SK-N-SH treated with all-trans-retinoic acid at 6 μM for 48 hours (cell line): Measurements from ENCODE around the gene SYCP1.

Experiments used
- ATAC-seq: fragments of 200-7000 bp; cut with Tn5 transposase; 3 replicates; pipeline ENCODE4 v1.9.1; 2020; ENCODE audit warnings: mild to moderate bottlenecking, moderate library complexity
- ARNTL ChIP-seq: fragments of 450-650 bp; formaldehyde crosslinking; IDR thresholded peaks from 2 replicates; pipeline ENCODE4 v1.5.0; 2020; ENCODE audit warnings: low read depth, mild to moderate bottlenecking, moderate library complexity, borderline replicate concordance
- BACH2 ChIP-seq: fragments of 250-450 bp; sonication (Bioruptor Pico); IDR thresholded peaks from 2 replicates; pipeline ENCODE4 v1.9.0; 2021; ENCODE audit warnings: mild to moderate bottlenecking, borderline replicate concordance
- CSDC2 ChIP-seq: fragments of 250-450 bp; sonication (Bioruptor Pico); IDR thresholded peaks from 2 replicates; pipeline ENCODE4 v1.5.0; 2020; ENCODE audit warnings: mild to moderate bottlenecking, moderate library complexity
- ESRRG ChIP-seq: fragments of 250-450 bp; sonication (Bioruptor Pico); IDR thresholded peaks from 2 replicates; pipeline ENCODE4 v1.6.1; 2021; ENCODE audit warnings: mild to moderate bottlenecking
- GLIS3 ChIP-seq: fragments of 250-450 bp; sonication (Bioruptor Pico); IDR thresholded peaks from 2 replicates; pipeline ENCODE4 v1.5.0; 2020; ENCODE audit warnings: mild to moderate bottlenecking, moderate library complexity
- ISL1 ChIP-seq: fragments of 250-450 bp; sonication (Bioruptor Pico); IDR thresholded peaks from 2 replicates; pipeline ENCODE4 v2.1.2; 2022; ENCODE audit warnings: mild to moderate bottlenecking, moderate library complexity
- OSR1 ChIP-seq: fragments of 250-450 bp; sonication (Bioruptor Pico); IDR thresholded peaks from 2 replicates; pipeline ENCODE4 v1.8.0; 2022; ENCODE audit warnings: moderate library complexity, mild to moderate bottlenecking, inconsistent platforms
- PPARA ChIP-seq: fragments of 250-450 bp; sonication (Bioruptor Pico); IDR thresholded peaks from 2 replicates; pipeline ENCODE4 v1.5.0; 2020; ENCODE audit warnings: mild to moderate bottlenecking, borderline replicate concordance
- RARB ChIP-seq: fragments of 250-450 bp; sonication (Bioruptor Pico); IDR thresholded peaks from 2 replicates; pipeline ENCODE4 v1.8.0; 2021; ENCODE audit warnings: mild to moderate bottlenecking, moderate library complexity
- SNAI2 ChIP-seq: fragments of 250-450 bp; sonication (Bioruptor Pico); IDR thresholded peaks from 2 replicates; pipeline ENCODE4 v1.5.0; 2020; ENCODE audit warnings: mild to moderate bottlenecking, moderate library complexity
- TCF4 ChIP-seq: fragments of 250-450 bp; sonication (Bioruptor Pico); IDR thresholded peaks from 2 replicates; pipeline ENCODE4 v1.8.0; 2021; ENCODE audit warnings: mild to moderate bottlenecking, moderate library complexity, borderline replicate concordance
- TOX ChIP-seq: fragments of 250-450 bp; sonication (Bioruptor Pico); IDR thresholded peaks from 2 replicates; pipeline ENCODE4 v1.8.0; 2021; ENCODE audit warnings: mild to moderate bottlenecking, moderate library complexity, borderline replicate concordance
- ZC3H10 ChIP-seq: fragments of 250-450 bp; sonication (Bioruptor Pico); IDR thresholded peaks from 2 replicates; pipeline ENCODE4 v1.5.1; 2021; ENCODE audit warnings: mild to moderate bottlenecking, moderate library complexity
- ZFP3 ChIP-seq: fragments of 250-450 bp; sonication (Bioruptor Pico); IDR thresholded peaks from 2 replicates; pipeline ENCODE4 v1.5.0; 2020; ENCODE audit warnings: mild to moderate bottlenecking, moderate library complexity
- ZFP30 ChIP-seq: fragments of 450-650 bp; formaldehyde crosslinking; IDR thresholded peaks from 2 replicates; pipeline ENCODE4 v1.5.0; 2022; ENCODE audit warnings: mild to moderate bottlenecking, moderate library complexity
- ZNF565 ChIP-seq: fragments of 450-650 bp; formaldehyde crosslinking; conservative IDR thresholded peaks from 2 replicates; pipeline ENCODE4 v1.5.0; 2020; ENCODE audit warnings: low read depth, mild to moderate bottlenecking, moderate library complexity
- ZNF70 ChIP-seq: fragments of 450-650 bp; formaldehyde crosslinking; IDR thresholded peaks from 2 replicates; pipeline ENCODE4 v1.5.0; 2020; ENCODE audit warnings: mild to moderate bottlenecking, moderate library complexity
- ZNF8 ChIP-seq: fragments of 450-650 bp; formaldehyde crosslinking; IDR thresholded peaks from 2 replicates; pipeline ENCODE4 v1.5.0; 2020; ENCODE audit warnings: mild to moderate bottlenecking, moderate library complexity
- TF ChIP-seq, protein P1 (sequence below): fragments of 250-450 bp; sonication (Bioruptor Pico); IDR thresholded peaks from 2 replicates; pipeline ENCODE4 v1.8.0; 2020; ENCODE audit warnings: mild to moderate bottlenecking, moderate library complexity, borderline replicate concordance
- TF ChIP-seq, protein P2 (sequence below): fragments of 250-450 bp; sonication (Bioruptor Pico); IDR thresholded peaks from 2 replicates; pipeline ENCODE4 v1.5.1; 2020; ENCODE audit warnings: low read depth, mild to moderate bottlenecking, moderate library complexity
- TF ChIP-seq, protein P3 (sequence below): fragments of 250-450 bp; sonication (Bioruptor Pico); IDR thresholded peaks from 2 replicates; pipeline ENCODE4 v1.5.0; 2020; ENCODE audit warnings: mild to moderate bottlenecking, moderate library complexity
- TF ChIP-seq, protein P4 (sequence below): fragments of 250-450 bp; sonication (Bioruptor Pico); IDR thresholded peaks from 2 replicates; pipeline ENCODE4 v1.5.1; 2021; ENCODE audit warnings: mild to moderate bottlenecking, moderate library complexity
- TF ChIP-seq, protein P5 (sequence below): fragments of 250-450 bp; sonication (Bioruptor Pico); IDR thresholded peaks from 2 replicates; pipeline ENCODE4 v1.8.0; 2021; ENCODE audit warnings: low read depth, mild to moderate bottlenecking, moderate library complexity, borderline replicate concordance

The SYCP1 gene

DNA sequence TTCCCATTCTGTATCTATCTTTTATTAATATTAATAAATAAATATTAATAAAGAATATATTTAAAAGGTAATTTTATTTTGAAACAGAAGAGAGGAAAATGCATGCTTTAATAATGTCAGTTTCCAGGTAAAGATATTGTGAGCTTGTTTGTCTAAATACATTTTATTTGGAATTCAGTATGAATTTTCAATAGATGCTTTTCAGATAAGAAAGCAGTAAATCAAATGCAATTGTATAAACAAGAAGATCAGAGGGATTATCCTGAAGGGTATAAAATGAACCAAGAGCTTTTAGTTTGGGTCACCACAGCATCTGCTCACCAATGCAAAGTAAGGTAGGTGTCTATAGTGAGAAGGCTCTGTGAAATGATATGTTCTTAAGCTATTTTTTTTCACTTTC, 174.9 kb downstream of the SYCP1 start, which contains the start of gene TSHB:
Gene TSHB, plus strand, starts transcription at position 301 of the 400 bp plus-strand sequence. CDS start 3,537 bp downstream, outside the sequence.
- no peak for ATAC-seq
- no peak for TF ChIP-seq TCF4 (CRISPR knock-in tag)
- TF ChIP-seq ISL1 (CRISPR knock-in tag), result no peak
- TF ChIP-seq ZC3H10 (CRISPR knock-in tag), result no peak
- no peak for TF ChIP-seq PPARA
- no peak for TF ChIP-seq ZNF8
- TF ChIP-seq CSDC2, result no peak
- TF ChIP-seq TOX (CRISPR knock-in tag), result no peak
- TF ChIP-seq ESRRG (CRISPR knock-in tag), result no peak
- no peak for TF ChIP-seq SNAI2 (CRISPR knock-in tag)
- TF ChIP-seq, protein P1, sequence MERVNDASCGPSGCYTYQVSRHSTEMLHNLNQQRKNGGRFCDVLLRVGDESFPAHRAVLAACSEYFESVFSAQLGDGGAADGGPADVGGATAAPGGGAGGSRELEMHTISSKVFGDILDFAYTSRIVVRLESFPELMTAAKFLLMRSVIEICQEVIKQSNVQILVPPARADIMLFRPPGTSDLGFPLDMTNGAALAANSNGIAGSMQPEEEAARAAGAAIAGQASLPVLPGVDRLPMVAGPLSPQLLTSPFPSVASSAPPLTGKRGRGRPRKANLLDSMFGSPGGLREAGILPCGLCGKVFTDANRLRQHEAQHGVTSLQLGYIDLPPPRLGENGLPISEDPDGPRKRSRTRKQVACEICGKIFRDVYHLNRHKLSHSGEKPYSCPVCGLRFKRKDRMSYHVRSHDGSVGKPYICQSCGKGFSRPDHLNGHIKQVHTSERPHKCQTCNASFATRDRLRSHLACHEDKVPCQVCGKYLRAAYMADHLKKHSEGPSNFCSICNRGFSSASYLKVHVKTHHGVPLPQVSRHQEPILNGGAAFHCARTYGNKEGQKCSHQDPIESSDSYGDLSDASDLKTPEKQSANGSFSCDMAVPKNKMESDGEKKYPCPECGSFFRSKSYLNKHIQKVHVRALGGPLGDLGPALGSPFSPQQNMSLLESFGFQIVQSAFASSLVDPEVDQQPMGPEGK, result no peak
- TF ChIP-seq GLIS3 (CRISPR knock-in tag), result no peak
- TF ChIP-seq, protein P2, sequence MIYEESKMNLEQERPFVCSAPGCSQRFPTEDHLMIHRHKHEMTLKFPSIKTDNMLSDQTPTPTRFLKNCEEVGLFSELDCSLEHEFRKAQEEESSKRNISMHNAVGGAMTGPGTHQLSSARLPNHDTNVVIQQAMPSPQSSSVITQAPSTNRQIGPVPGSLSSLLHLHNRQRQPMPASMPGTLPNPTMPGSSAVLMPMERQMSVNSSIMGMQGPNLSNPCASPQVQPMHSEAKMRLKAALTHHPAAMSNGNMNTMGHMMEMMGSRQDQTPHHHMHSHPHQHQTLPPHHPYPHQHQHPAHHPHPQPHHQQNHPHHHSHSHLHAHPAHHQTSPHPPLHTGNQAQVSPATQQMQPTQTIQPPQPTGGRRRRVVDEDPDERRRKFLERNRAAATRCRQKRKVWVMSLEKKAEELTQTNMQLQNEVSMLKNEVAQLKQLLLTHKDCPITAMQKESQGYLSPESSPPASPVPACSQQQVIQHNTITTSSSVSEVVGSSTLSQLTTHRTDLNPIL (CRISPR knock-in tag), result no peak
- TF ChIP-seq RARB, result no peak

DNA sequence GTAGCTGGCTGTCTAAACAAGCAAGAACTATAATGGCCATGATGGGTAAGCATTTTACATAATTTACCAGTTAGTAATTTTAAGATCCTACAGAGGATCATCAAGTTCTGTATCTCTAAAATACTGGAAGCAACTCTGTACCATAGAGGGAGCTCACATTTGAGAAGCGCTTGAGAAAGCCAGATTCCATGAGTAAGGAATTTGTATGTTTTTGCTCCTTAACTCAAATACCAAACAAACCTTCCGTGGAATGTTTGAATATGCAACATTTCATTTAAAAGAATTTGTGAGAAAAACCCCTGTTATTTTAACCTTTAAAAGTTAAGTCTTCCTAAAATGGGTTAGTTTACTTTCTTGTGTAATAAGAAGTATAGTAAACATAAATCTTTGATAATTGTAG, 176.9 kb downstream of the SYCP1 start:
- no peak for TF ChIP-seq OSR1 (CRISPR knock-in tag)
- ATAC-seq, result no peak

DNA sequence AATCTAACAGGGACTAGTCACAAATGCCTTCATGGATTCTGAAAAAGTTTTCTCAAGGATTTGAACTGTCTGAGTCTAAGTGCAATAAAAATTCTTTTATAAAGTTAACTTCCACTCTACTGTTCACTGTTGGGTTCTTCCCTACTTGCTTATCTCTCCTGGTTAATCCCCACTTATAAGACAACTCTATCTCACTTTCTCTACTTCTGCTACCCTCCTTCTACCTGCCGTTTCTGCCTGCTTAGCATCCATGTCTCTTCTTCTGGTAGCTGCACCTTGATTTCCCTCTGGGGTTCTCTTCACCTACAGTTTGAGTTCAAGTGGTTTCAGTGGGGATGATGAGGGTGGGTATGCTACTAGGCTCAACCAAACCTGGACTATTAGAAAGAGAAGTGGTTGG, 181.0 kb downstream of the SYCP1 start:
- TF ChIP-seq ZFP30 (CRISPR knock-in tag) (no peak), CSDC2 (no peak), TOX (CRISPR knock-in tag) (no peak), TCF4 (CRISPR knock-in tag) (no peak), ZNF70 (no peak), BACH2 (CRISPR knock-in tag) (no peak), ZFP3 (CRISPR knock-in tag) (no peak), PPARA (no peak), ZNF8 (no peak), ARNTL (no peak), ZC3H10 (CRISPR knock-in tag) (no peak), ESRRG (CRISPR knock-in tag) (no peak), ZNF565 (CRISPR knock-in tag) (no peak), SNAI2 (CRISPR knock-in tag) (no peak)
- TF ChIP-seq, protein P3, sequence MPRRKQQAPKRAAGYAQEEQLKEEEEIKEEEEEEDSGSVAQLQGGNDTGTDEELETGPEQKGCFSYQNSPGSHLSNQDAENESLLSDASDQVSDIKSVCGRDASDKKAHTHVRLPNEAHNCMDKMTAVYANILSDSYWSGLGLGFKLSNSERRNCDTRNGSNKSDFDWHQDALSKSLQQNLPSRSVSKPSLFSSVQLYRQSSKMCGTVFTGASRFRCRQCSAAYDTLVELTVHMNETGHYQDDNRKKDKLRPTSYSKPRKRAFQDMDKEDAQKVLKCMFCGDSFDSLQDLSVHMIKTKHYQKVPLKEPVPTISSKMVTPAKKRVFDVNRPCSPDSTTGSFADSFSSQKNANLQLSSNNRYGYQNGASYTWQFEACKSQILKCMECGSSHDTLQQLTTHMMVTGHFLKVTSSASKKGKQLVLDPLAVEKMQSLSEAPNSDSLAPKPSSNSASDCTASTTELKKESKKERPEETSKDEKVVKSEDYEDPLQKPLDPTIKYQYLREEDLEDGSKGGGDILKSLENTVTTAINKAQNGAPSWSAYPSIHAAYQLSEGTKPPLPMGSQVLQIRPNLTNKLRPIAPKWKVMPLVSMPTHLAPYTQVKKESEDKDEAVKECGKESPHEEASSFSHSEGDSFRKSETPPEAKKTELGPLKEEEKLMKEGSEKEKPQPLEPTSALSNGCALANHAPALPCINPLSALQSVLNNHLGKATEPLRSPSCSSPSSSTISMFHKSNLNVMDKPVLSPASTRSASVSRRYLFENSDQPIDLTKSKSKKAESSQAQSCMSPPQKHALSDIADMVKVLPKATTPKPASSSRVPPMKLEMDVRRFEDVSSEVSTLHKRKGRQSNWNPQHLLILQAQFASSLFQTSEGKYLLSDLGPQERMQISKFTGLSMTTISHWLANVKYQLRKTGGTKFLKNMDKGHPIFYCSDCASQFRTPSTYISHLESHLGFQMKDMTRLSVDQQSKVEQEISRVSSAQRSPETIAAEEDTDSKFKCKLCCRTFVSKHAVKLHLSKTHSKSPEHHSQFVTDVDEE (CRISPR knock-in tag), result no peak
- TF ChIP-seq, protein P4, sequence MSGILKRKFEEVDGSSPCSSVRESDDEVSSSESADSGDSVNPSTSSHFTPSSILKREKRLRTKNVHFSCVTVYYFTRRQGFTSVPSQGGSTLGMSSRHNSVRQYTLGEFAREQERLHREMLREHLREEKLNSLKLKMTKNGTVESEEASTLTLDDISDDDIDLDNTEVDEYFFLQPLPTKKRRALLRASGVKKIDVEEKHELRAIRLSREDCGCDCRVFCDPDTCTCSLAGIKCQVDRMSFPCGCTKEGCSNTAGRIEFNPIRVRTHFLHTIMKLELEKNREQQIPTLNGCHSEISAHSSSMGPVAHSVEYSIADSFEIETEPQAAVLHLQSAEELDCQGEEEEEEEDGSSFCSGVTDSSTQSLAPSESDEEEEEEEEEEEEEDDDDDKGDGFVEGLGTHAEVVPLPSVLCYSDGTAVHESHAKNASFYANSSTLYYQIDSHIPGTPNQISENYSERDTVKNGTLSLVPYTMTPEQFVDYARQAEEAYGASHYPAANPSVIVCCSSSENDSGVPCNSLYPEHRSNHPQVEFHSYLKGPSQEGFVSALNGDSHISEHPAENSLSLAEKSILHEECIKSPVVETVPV, result no peak
- TF ChIP-seq, protein P1, result no peak
- TF ChIP-seq, protein P5, sequence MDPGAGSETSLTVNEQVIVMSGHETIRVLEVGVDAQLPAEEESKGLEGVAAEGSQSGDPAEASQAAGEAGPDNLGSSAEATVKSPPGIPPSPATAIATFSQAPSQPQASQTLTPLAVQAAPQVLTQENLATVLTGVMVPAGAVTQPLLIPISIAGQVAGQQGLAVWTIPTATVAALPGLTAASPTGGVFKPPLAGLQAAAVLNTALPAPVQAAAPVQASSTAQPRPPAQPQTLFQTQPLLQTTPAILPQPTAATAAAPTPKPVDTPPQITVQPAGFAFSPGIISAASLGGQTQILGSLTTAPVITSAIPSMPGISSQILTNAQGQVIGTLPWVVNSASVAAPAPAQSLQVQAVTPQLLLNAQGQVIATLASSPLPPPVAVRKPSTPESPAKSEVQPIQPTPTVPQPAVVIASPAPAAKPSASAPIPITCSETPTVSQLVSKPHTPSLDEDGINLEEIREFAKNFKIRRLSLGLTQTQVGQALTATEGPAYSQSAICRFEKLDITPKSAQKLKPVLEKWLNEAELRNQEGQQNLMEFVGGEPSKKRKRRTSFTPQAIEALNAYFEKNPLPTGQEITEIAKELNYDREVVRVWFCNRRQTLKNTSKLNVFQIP (CRISPR knock-in tag), result no peak
- TF ChIP-seq, protein P2 (CRISPR knock-in tag), result no peak
- ATAC-seq, result no peak
